ENCODE data around the gene FZD10.

GRCh38 chr12:130127912-130128789 is 34.1 kb upstream of the FZD10 start:
- no peak for TF ChIP-seq CTCF (IDR thresholded peaks at IDR 0.05 in 2 of 3, conservative IDR thresholded peaks at IDR 0.05 in 1 of 3; ENCODE audit: borderline replicate concordance in 1 of 3, insufficient read depth in 1 of 3, low read depth in 2 of 3, low read length in 2 of 3)
- TF ChIP-seq POLR2A (IDR thresholded peaks at IDR 0.05; ENCODE audit: borderline replicate concordance, extremely low read depth, insufficient read depth, insufficient read length): no peak
- TF ChIP-seq POLR2AphosphoS5 (IDR thresholded peaks at IDR 0.05; ENCODE audit: low read depth, low read length): no peak

Data from HCT116 (cell line).